ENCODE results near the gene NME3.

DNA sequence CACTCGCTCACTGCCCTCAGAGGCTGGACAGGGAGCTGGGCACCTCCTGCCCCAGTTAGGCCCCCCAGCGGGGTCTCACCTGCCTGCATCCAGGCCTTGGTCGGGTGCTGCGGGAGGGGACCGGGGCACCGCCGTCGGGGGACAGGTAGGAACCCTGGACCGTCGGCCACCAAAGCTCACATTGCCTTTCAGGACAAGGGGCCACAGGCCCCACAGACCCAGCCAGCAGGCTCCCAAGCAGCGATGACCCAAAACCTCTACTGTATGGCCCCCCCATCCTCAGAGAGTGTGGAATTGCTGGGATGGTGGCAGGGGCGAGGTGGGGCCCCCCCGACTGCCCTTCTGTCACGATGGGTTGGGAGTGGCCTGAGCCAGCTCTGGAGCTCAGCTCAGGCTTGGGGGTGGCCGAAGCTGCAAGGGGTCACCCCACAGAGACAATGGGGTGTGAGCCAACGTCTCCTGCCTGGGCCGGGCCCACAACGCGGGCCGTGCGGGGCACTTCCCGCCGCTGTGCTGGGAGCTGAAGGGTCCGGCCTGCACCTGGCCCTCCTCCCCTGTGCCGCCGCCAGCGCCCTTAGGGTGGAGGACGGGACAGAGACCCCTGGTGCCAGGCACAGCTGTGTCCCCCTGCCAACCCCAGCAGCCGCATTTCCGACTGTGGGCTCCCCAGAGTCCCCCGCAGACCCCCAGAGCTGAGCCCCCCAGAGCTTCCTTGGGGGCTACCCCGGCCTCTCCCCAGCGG is 21.7 kb upstream of the NME3 start:
- TF ChIP-seq, protein P1, sequence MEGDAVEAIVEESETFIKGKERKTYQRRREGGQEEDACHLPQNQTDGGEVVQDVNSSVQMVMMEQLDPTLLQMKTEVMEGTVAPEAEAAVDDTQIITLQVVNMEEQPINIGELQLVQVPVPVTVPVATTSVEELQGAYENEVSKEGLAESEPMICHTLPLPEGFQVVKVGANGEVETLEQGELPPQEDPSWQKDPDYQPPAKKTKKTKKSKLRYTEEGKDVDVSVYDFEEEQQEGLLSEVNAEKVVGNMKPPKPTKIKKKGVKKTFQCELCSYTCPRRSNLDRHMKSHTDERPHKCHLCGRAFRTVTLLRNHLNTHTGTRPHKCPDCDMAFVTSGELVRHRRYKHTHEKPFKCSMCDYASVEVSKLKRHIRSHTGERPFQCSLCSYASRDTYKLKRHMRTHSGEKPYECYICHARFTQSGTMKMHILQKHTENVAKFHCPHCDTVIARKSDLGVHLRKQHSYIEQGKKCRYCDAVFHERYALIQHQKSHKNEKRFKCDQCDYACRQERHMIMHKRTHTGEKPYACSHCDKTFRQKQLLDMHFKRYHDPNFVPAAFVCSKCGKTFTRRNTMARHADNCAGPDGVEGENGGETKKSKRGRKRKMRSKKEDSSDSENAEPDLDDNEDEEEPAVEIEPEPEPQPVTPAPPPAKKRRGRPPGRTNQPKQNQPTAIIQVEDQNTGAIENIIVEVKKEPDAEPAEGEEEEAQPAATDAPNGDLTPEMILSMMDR (conservative IDR thresholded peaks at IDR 0.05; ENCODE audit: low read depth, low read length) = no peak
- TF ChIP-seq EZH2 (IDR thresholded peaks at IDR 0.05; ENCODE audit: low read length, unreplicated experiment) = no peak
- no peak for TF ChIP-seq EZH2phosphoT487 (IDR thresholded peaks at IDR 0.05; ENCODE audit: borderline replicate concordance, low read length)
